Activated T-helper 17 cell treated with anti-CD3 and anti-CD28 coated beads, Interleukin-2, amount 50 U/mL, for 72 hours (primary cell): ENCODE results near the gene ZNF581. TPM values are rescaled to one million over a fixed set of nuclear protein-coding genes. Genes with fewer than 3 reads are reported as not detected.

ENCODE experiments used
- ATAC-seq: fragments of 150-1000 bp; cut with Tn5 transposase; replicated peaks from 2 replicates; pipeline ENCODE4 v1.10.0; 2021; ENCODE audit warnings: mild to moderate bottlenecking, moderate library complexity
- H3K27ac Mint-ChIP-seq: one replicate; pipeline ENCODE4 v1.8.0; 2022; ENCODE audit warnings: mixed read lengths
- H3K27me3 Mint-ChIP-seq: one replicate; pipeline ENCODE4 v1.8.0; 2022; ENCODE audit warnings: mixed read lengths
- H3K36me3 Mint-ChIP-seq: one replicate; pipeline ENCODE4 v1.8.0; 2022; ENCODE audit warnings: low read depth, mild to moderate bottlenecking, mixed read lengths
- H3K4me1 Mint-ChIP-seq: one replicate; pipeline ENCODE4 v1.8.0; 2022; ENCODE audit warnings: mixed read lengths
- H3K4me3 Mint-ChIP-seq: one replicate; pipeline ENCODE4 v1.8.0; 2022; ENCODE audit warnings: mild to moderate bottlenecking, mixed read lengths
- H3K9me3 Mint-ChIP-seq: one replicate; pipeline ENCODE4 v1.8.0; 2022; ENCODE audit warnings: mixed read lengths
- total RNA-seq, 2 donors: library from RNA; stranded (reverse); gene quantifications; one replicate each; pipeline ENCODE4 v1.2.3, GENCODE V29; 2022

Gene ZNF581
- total RNA-seq: 10 to 100 TPM; 26.4 to 35.6 TPM

GRCh38 chr19:55643003-55643886 is at the start of gene ZNF581:
Gene ZNF581, plus strand, starts transcription at chr19:55643649. Its CDS starts 923 bp downstream, at chr19:55644572.
- H3K4me3 Mint-ChIP-seq: peak within 1 kb of the TSS; percentile 96
- peak within 1 kb of the TSS; percentile 98 for H3K27ac Mint-ChIP-seq
- peaks cover 3% of the 10 kb centered on the region for H3K9me3 Mint-ChIP-seq
- peaks cover 74% of the 10 kb centered on the region for H3K36me3 Mint-ChIP-seq
- ATAC-seq: peak; percentile 75
- H3K4me1 Mint-ChIP-seq: peaks cover 18% of the 10 kb centered on the region
- no peaks in the 10 kb centered on the region for H3K27me3 Mint-ChIP-seq

- Mint-ChIP-seq H3K27ac (no peak overlapping the region), H3K36me3 (peaks cover 53% of the 10 kb centered on the region), H3K9me3 (no peaks in the 10 kb centered on the region), H3K4me3 (no peak overlapping the region), H3K4me1 (peaks cover 8% of the 10 kb centered on the region), H3K27me3 (no peaks in the 10 kb centered on the region)
- ATAC-seq: no peak
Measured at GRCh38 chr19:55594996-55595545, 48.4 kb upstream of the ZNF581 start.

- Mint-ChIP-seq H3K4me3 (no peak overlapping the region), H3K9me3 (no peaks in the 10 kb centered on the region), H3K27ac (no peak overlapping the region), H3K36me3 (peaks cover 51% of the 10 kb centered on the region), H3K4me1 (peaks cover 12% of the 10 kb centered on the region), H3K27me3 (no peaks in the 10 kb centered on the region)
- ATAC-seq: no peak
Measured at GRCh38 chr19:55596304-55596703, 47.1 kb upstream of the ZNF581 start.

GRCh38 chr19:55597501-55597921 is 45.9 kb upstream of the ZNF581 start:
- Mint-ChIP-seq H3K4me3 (no peak overlapping the region), H3K9me3 (no peaks in the 10 kb centered on the region)

GRCh38 chr19:55598034-55598433 is 45.4 kb upstream of the ZNF581 start:
- H3K27me3 Mint-ChIP-seq: no peaks in the 10 kb centered on the region
- no peaks in the 10 kb centered on the region for H3K9me3 Mint-ChIP-seq
- no peak overlapping the region for H3K27ac Mint-ChIP-seq
- peaks cover 45% of the 10 kb centered on the region for H3K36me3 Mint-ChIP-seq
- no peak for ATAC-seq
- peaks cover 17% of the 10 kb centered on the region for H3K4me1 Mint-ChIP-seq
- H3K4me3 Mint-ChIP-seq: no peak overlapping the region

More at GRCh38 chr19:55597501-55597921, 45.9 kb upstream of the ZNF581 start:
- Mint-ChIP-seq H3K36me3 (peaks cover 45% of the 10 kb centered on the region), H3K27ac (no peak overlapping the region), H3K4me1 (peaks cover 17% of the 10 kb centered on the region), H3K27me3 (no peaks in the 10 kb centered on the region)
- no peak for ATAC-seq

- H3K27me3 Mint-ChIP-seq: no peaks in the 10 kb centered on the region
- peak overlapping the region; percentile 95 for H3K27ac Mint-ChIP-seq
- peaks cover 22% of the 10 kb centered on the region for H3K4me1 Mint-ChIP-seq
- H3K36me3 Mint-ChIP-seq: peaks cover 40% of the 10 kb centered on the region
- H3K4me3 Mint-ChIP-seq: peak overlapping the region; percentile 92
- peak; percentile 75 for ATAC-seq
- no peaks in the 10 kb centered on the region for H3K9me3 Mint-ChIP-seq
Measured at GRCh38 chr19:55598719-55599467, 44.6 kb upstream of the ZNF581 start.

- H3K36me3 Mint-ChIP-seq: peaks cover 40% of the 10 kb centered on the region
- H3K27me3 Mint-ChIP-seq: no peaks in the 10 kb centered on the region
- H3K27ac Mint-ChIP-seq: peak within 1 kb of the TSS; percentile 95
- peak; percentile 83 for ATAC-seq
- peaks cover 24% of the 10 kb centered on the region for H3K4me1 Mint-ChIP-seq
- no peaks in the 10 kb centered on the region for H3K9me3 Mint-ChIP-seq
- peak within 1 kb of the TSS; percentile 92 for H3K4me3 Mint-ChIP-seq
Measured at GRCh38 chr19:55599468-55599841, 44.0 kb upstream of the ZNF581 start, which contains the start of gene FIZ1. Gene FIZ1, minus strand, starts transcription at chr19:55599517. Its CDS starts 1,652 bp downstream, at chr19:55597865.

- peak within 1 kb of the TSS; percentile 92 for H3K4me3 Mint-ChIP-seq
- no peaks in the 10 kb centered on the region for H3K27me3 Mint-ChIP-seq
- peak within 1 kb of the TSS; percentile 95 for H3K27ac Mint-ChIP-seq
Measured at GRCh38 chr19:55599842-55600661, 43.4 kb upstream of the ZNF581 start, which contains the start of gene ZNF524. Gene ZNF524, plus strand, starts transcription at chr19:55600288. Its CDS starts 1,825 bp downstream, at chr19:55602113.

GRCh38 chr19:55600662-55601028 is 42.8 kb upstream of the ZNF581 start:
- no peak for ATAC-seq
- Mint-ChIP-seq H3K4me3 (peak overlapping the region; percentile 89), H3K36me3 (peaks cover 29% of the 10 kb centered on the region), H3K4me1 (peaks cover 28% of the 10 kb centered on the region), H3K9me3 (no peaks in the 10 kb centered on the region), H3K27ac (peak overlapping the region; percentile 90), H3K27me3 (no peaks in the 10 kb centered on the region)

More at GRCh38 chr19:55599842-55600661, 43.4 kb upstream of the ZNF581 start, which contains the start of gene ZNF524:
- peak; percentile 63 for ATAC-seq
- peaks cover 34% of the 10 kb centered on the region for H3K36me3 Mint-ChIP-seq
- peaks cover 28% of the 10 kb centered on the region for H3K4me1 Mint-ChIP-seq
- no peaks in the 10 kb centered on the region for H3K9me3 Mint-ChIP-seq

- peaks cover 29% of the 10 kb centered on the region for H3K36me3 Mint-ChIP-seq
Measured at GRCh38 chr19:55601084-55601483, 42.4 kb upstream of the ZNF581 start.

GRCh38 chr19:55602104-55603001 is 41.1 kb upstream of the ZNF581 start:
- no peak for ATAC-seq

More at GRCh38 chr19:55601084-55601483, 42.4 kb upstream of the ZNF581 start:
- peaks cover 28% of the 10 kb centered on the region for H3K4me1 Mint-ChIP-seq
- H3K27me3 Mint-ChIP-seq: no peaks in the 10 kb centered on the region
- peak overlapping the region; percentile 89 for H3K4me3 Mint-ChIP-seq
- ATAC-seq: no peak
- H3K27ac Mint-ChIP-seq: peak overlapping the region; percentile 90
- H3K9me3 Mint-ChIP-seq: no peaks in the 10 kb centered on the region

GRCh38 chr19:55603115-55603514 is 40.3 kb upstream of the ZNF581 start:
- no peak for ATAC-seq
- peak overlapping the region; percentile 89 for H3K4me3 Mint-ChIP-seq
- H3K36me3 Mint-ChIP-seq: peaks cover 31% of the 10 kb centered on the region
- peaks cover 45% of the 10 kb centered on the region for H3K4me1 Mint-ChIP-seq
- peak overlapping the region; percentile 31 for H3K27ac Mint-ChIP-seq
- H3K9me3 Mint-ChIP-seq: no peaks in the 10 kb centered on the region
- H3K27me3 Mint-ChIP-seq: no peaks in the 10 kb centered on the region

More at GRCh38 chr19:55602104-55603001, 41.1 kb upstream of the ZNF581 start:
- Mint-ChIP-seq H3K36me3 (peaks cover 30% of the 10 kb centered on the region), H3K27ac (peak overlapping the region; percentile 90), H3K4me3 (peak overlapping the region; percentile 89), H3K9me3 (no peaks in the 10 kb centered on the region), H3K27me3 (no peaks in the 10 kb centered on the region), H3K4me1 (peaks cover 40% of the 10 kb centered on the region)
